RWPE2 (cell line): ENCODE measurements around the gene SPACDR.

ENCODE experiments used
- ATAC-seq: fragments of 200-7000 bp; cut with Tn5 transposase; 3 replicates; pipeline ENCODE4 v1.9.1; 2021; ENCODE audit warnings: low read depth
- DNase-seq: peaks from one replicate; pipeline ENCODE4 v3.0.0-alpha.2; 2020; ENCODE audit warnings: low spot score
- H3K27ac ChIP-seq: fragments of 450-650 bp; 2 replicates; pipeline ENCODE4 v1.5.1; 2017; ENCODE audit warnings: mild to moderate bottlenecking; ENCODE audit not compliant: poor library complexity, severe bottlenecking
- H3K27me3 ChIP-seq: fragments of 250-450 bp; sonication (Bioruptor Pico); 2 replicates; pipeline ENCODE4 v1.5.1; 2021; ENCODE audit warnings: mild to moderate bottlenecking, moderate library complexity; ENCODE audit not compliant: insufficient read depth, poor library complexity, severe bottlenecking
- H3K36me3 ChIP-seq: fragments of 250-450 bp; sonication (Bioruptor Pico); 2 replicates; pipeline ENCODE4 v1.5.1; 2020; ENCODE audit warnings: low read depth, mild to moderate bottlenecking, moderate library complexity
- H3K4me1 ChIP-seq: fragments of 250-450 bp; sonication (Bioruptor Pico); 2 replicates; pipeline ENCODE4 v1.5.1; 2021; ENCODE audit warnings: mild to moderate bottlenecking, moderate library complexity; ENCODE audit not compliant: insufficient read depth, poor library complexity, severe bottlenecking
- H3K4me3 ChIP-seq: fragments of 250-450 bp; sonication (Bioruptor Pico); 2 replicates; pipeline ENCODE4 v1.5.1; 2021; ENCODE audit warnings: mild to moderate bottlenecking, moderate library complexity; ENCODE audit not compliant: severe bottlenecking
- H3K9me3 ChIP-seq: fragments of 250-450 bp; sonication (Bioruptor Pico); 2 replicates; pipeline ENCODE4 v1.5.1; 2021; ENCODE audit warnings: mild to moderate bottlenecking, moderate library complexity; ENCODE audit not compliant: severe bottlenecking
- CTCF ChIP-seq: fragments of 450-650 bp; IDR thresholded peaks from one replicate; pipeline ENCODE4 v1.5.1; 2017; ENCODE audit warnings: mild to moderate bottlenecking, moderate library complexity; ENCODE audit not compliant: poor library complexity, severe bottlenecking

SPACDR gene

GRCh38 chr7:100428199-100428966 lies 35.7 kb downstream of the SPACDR start, which contains the start of gene ZCWPW1:
ZCWPW1 (minus strand) TSS chr7:100428703; CDS start chr7:100420649, 8,054 bp downstream.
- Histone ChIP-seq H3K4me3 (peak within 1 kb of the TSS; percentile 67), H3K27ac (peak within 1 kb of the TSS; percentile 79), H3K4me1 (no peaks in the 10 kb centered on the region), H3K36me3 (peaks cover 15% of the 10 kb centered on the region), H3K27me3 (no peaks in the 10 kb centered on the region), H3K9me3 (no peaks in the 10 kb centered on the region)
- TF ChIP-seq CTCF: no peak
- ATAC-seq: peak; percentile 63
- peak; percentile 95 for DNase-seq

GRCh38 chr7:100427762-100428198 lies 36.3 kb downstream of the SPACDR start:
- H3K4me1 ChIP-seq: no peaks in the 10 kb centered on the region
- ATAC-seq (no peak), DNase-seq (no peak)
- no peaks in the 10 kb centered on the region for H3K9me3 ChIP-seq
- H3K4me3 ChIP-seq: peak overlapping the region; percentile 67
- H3K27ac ChIP-seq: peak overlapping the region; percentile 79
- peaks cover 9% of the 10 kb centered on the region for H3K36me3 ChIP-seq
- TF ChIP-seq CTCF: no peak
- no peaks in the 10 kb centered on the region for H3K27me3 ChIP-seq

GRCh38 chr7:100426516-100426915 lies 37.5 kb downstream of the SPACDR start:
- DNase-seq (no peak), ATAC-seq (no peak)
- Histone ChIP-seq H3K27ac (no peak overlapping the region), H3K4me1 (no peaks in the 10 kb centered on the region), H3K4me3 (no peak overlapping the region), H3K9me3 (no peaks in the 10 kb centered on the region), H3K36me3 (no peaks in the 10 kb centered on the region; the same call in none of the 2 replicates), H3K27me3 (no peaks in the 10 kb centered on the region)
- TF ChIP-seq CTCF: no peak

GRCh38 chr7:100425347-100425746 lies 38.7 kb downstream of the SPACDR start:
- no peak for TF ChIP-seq CTCF
- H3K9me3 ChIP-seq: no peaks in the 10 kb centered on the region
- no peaks in the 10 kb centered on the region for H3K4me1 ChIP-seq
- ATAC-seq (no peak), DNase-seq (no peak)
- no peak overlapping the region for H3K27ac ChIP-seq
- no peaks in the 10 kb centered on the region for H3K27me3 ChIP-seq
- H3K4me3 ChIP-seq: no peak overlapping the region
- H3K36me3 ChIP-seq: no peaks in the 10 kb centered on the region

- DNase-seq (no peak), ATAC-seq (no peak)
- Histone ChIP-seq H3K9me3 (no peaks in the 10 kb centered on the region), H3K4me1 (no peaks in the 10 kb centered on the region), H3K27ac (no peak overlapping the region), H3K27me3 (no peaks in the 10 kb centered on the region), H3K4me3 (no peak overlapping the region), H3K36me3 (no peaks in the 10 kb centered on the region)
- no peak for TF ChIP-seq CTCF
These were observed 40.7 kb downstream of the SPACDR start for GRCh38 chr7:100423315-100423714.
